Gastroesophageal sphincter (tissue), 3 donors: Measurements from ENCODE around the gene GSTO2.

Source experiments
- POLR2A ChIP-seq, 2 donors: fragments of 450-650 bp; IDR thresholded peaks; one replicate each; pipeline ENCODE4 v1.6.1; 2017; ENCODE audit warnings: antibody characterized with exemption in 2 of 2, mild to moderate bottlenecking in 2 of 2, moderate library complexity in 1 of 2
- TF ChIP-seq, protein P1 (sequence below), 4 experiments: fragments of 200-600 bp in 2 of 4; fragments of 450-650 bp in 2 of 4; sonication (generic) in 1 of 4; IDR thresholded peaks; one replicate each; pipeline ENCODE4 v1.5.1; 2017 to 2019; ENCODE audit warnings: antibody characterized with exemption in 4 of 4, mild to moderate bottlenecking in 2 of 4, moderate library complexity in 2 of 4

DNA sequence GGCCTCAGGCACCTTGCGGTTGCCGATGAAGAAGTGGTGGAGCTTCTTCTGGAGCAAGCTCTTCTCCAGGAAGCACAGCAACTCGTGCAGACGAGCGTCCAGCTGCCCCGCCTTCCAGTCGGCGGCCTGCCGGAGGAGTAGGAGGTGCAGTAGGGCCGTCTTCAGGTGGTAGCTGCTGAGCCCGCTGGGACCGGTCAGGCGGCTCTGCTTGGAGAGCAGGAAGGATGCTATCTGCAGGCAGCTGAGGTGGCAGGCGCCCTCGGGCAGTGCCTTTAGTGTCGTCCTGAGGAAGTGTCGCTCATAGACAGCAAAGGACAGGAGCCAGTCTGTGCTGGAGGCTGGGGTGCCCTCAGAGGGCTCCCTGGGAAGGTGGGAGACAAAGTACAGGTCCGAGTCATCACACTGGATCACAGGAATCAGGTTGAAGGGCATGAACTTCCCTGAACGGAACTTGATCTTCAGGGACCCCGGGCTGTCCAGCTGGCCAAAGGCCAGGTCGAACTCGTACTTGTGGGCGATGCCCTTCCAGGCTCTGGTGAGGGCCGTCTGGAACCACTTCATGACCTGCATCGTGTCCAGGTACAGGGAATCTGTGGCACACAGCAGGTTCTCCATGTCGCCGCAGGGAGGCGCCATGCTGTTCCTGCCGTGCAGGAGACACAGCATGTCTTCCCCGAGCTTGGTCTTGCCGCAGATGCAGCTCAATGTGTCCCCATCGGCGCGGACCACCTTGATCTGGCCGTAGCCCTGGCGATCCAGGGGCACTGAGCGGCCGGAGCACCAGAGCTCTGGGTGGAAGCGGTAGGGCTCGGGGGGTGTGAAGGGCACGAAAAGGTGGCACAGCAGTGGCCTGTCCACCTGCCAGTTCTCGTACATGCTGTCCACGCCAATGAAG lies 45.9 kb downstream of the GSTO2 start:
- no peak for TF ChIP-seq POLR2A (IDR thresholded peaks at IDR 0.05)
- TF ChIP-seq, protein P1, sequence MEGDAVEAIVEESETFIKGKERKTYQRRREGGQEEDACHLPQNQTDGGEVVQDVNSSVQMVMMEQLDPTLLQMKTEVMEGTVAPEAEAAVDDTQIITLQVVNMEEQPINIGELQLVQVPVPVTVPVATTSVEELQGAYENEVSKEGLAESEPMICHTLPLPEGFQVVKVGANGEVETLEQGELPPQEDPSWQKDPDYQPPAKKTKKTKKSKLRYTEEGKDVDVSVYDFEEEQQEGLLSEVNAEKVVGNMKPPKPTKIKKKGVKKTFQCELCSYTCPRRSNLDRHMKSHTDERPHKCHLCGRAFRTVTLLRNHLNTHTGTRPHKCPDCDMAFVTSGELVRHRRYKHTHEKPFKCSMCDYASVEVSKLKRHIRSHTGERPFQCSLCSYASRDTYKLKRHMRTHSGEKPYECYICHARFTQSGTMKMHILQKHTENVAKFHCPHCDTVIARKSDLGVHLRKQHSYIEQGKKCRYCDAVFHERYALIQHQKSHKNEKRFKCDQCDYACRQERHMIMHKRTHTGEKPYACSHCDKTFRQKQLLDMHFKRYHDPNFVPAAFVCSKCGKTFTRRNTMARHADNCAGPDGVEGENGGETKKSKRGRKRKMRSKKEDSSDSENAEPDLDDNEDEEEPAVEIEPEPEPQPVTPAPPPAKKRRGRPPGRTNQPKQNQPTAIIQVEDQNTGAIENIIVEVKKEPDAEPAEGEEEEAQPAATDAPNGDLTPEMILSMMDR (IDR thresholded peaks at IDR 0.05), result no peak
